Thyroid gland (tissue), 4 donors: ENCODE results near the gene AK8. TPM values are rescaled to one million over a fixed set of nuclear protein-coding genes. Genes with fewer than 3 reads are reported as not detected.

ENCODE experiments used
- DNase-seq, 2 donors: peaks; one replicate each; pipeline ENCODE4 v3.0.0-alpha.2; 2019
- H3K27ac ChIP-seq, 3 donors: fragments of 200-600 bp; sonication (generic); 1 replicate in 2 of 3; 2 replicates in 1 of 3; pipeline ENCODE4 v1.5.1; 2016 to 2019; ENCODE audit warnings: mild to moderate bottlenecking in 1 of 3, moderate library complexity in 1 of 3
- H3K27me3 ChIP-seq: fragments of 200-600 bp; sonication (generic); one replicate; pipeline ENCODE4 v1.5.1; 2019
- H3K36me3 ChIP-seq, 2 donors: fragments of 200-600 bp; sonication (generic); one replicate each; pipeline ENCODE4 v1.5.1; 2016 to 2019
- H3K4me1 ChIP-seq, 2 donors: fragments of 200-600 bp; sonication (generic); one replicate each; pipeline ENCODE4 v1.5.1; 2017 to 2019
- H3K4me3 ChIP-seq, 3 donors: fragments of 200-600 bp; sonication (generic); replicated peaks in 1 of 3; 1 replicate in 2 of 3; 2 replicates in 1 of 3; pipeline ENCODE4 v1.5.1; 2016; ENCODE audit warnings: mild to moderate bottlenecking in 1 of 3
- H3K9me3 ChIP-seq: fragments of 200-600 bp; sonication (generic); one replicate; pipeline ENCODE4 v1.5.1; 2017
- POLR2A ChIP-seq, 2 donors: fragments of 450-650 bp; IDR thresholded peaks; one replicate each; pipeline ENCODE4 v1.6.1; 2017; ENCODE audit warnings: antibody characterized with exemption in 2 of 2, mild to moderate bottlenecking in 2 of 2, moderate library complexity in 1 of 2
- WGBS, 2 donors: methylation state at CpG; one replicate each; pipeline ENCODE4 v1.1.5; 2017; 5-methylcytosine and 5-hydroxymethylcytosine counted together
- intact Hi-C: fragments of 100-400 bp; cut with DNase I; formaldehyde crosslinking; loops from one replicate; pipeline ENCODE4 v1.15.1; 2023
- total RNA-seq, 4 donors: library from RNA; depleted of rRNA; stranded (reverse); fragments of >200 nt; gene quantifications; one replicate each; pipeline ENCODE4 v1.2.3, GENCODE V29; 2016
- TF ChIP-seq, protein P1 (sequence below), 6 experiments: fragments of 200-600 bp in 3 of 6; fragments of 450-650 bp in 3 of 6; sonication (generic) in 3 of 6; IDR thresholded peaks; one replicate each; pipeline ENCODE4 v1.5.1; 2016 to 2019; ENCODE audit warnings: antibody characterized with exemption in 6 of 6, mild to moderate bottlenecking in 2 of 6, inconsistent platforms in 1 of 6, moderate library complexity in 1 of 6

AK8 gene
- total RNA-seq, 4 donors from 2014 or later, result 5.4 to 9.9 (median 8.0) TPM

DNA sequence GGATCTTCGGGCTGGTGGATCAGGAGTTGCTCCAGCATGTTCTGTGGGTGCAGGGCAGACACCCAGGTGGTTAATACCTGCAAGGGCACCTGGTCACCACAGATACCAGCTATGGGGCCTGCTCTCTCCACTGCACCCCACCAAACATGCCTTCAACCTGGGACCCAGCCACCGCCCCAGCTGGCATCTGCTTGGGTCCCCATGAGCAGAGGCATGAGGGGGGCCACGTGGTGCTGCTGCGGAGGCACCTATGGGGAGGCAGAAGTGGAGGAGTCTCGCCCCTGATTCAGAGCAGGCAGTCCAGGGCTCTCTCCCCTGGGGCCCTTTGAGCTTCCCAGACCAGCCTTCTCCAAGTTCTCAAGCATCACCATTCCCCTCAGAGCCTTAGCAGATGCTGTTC, 2.9 kb downstream of the AK8 start:
- intact Hi-C loops, result loop anchor here (5.0 kb wide), 1 partner anchor 203 kb away; the partner anchor contains the start of gene GTF3C4

DNA sequence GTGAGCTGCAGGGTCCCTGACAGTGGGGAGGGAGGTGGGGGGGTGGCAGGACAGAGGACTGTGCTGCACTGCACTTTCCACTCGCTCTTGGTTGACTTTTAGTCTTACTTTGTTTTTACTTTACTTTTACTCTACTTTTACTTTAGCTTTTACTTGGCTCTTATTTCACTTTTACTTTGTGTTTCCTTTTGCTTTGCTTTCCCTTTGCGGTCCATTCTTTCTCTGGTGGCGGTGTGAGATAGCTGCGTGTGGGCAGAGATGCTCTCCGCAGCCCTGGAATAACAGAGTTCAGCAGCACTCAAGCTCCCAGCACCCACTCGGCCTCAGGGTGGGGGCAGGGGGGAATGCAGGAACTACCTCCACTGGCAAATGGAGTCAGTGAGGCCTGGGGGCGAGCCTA, 4.7 kb downstream of the AK8 start:
- WGBS, 2 donors, result 71 to 83% methylated on average over 6 to 7 of the region's 7 CpGs
- no peak for DNase-seq
- Histone ChIP-seq H3K9me3 (no peaks in the 10 kb centered on the region), H3K4me1 (peaks cover 17 to 28% of the 10 kb centered on the region in 2 donors), H3K27me3 (no peaks in the 10 kb centered on the region), H3K4me3 (no peak overlapping the region), H3K36me3 (no peaks in the 10 kb centered on the region), H3K27ac (no peak overlapping the region)
- TF ChIP-seq, protein P1, sequence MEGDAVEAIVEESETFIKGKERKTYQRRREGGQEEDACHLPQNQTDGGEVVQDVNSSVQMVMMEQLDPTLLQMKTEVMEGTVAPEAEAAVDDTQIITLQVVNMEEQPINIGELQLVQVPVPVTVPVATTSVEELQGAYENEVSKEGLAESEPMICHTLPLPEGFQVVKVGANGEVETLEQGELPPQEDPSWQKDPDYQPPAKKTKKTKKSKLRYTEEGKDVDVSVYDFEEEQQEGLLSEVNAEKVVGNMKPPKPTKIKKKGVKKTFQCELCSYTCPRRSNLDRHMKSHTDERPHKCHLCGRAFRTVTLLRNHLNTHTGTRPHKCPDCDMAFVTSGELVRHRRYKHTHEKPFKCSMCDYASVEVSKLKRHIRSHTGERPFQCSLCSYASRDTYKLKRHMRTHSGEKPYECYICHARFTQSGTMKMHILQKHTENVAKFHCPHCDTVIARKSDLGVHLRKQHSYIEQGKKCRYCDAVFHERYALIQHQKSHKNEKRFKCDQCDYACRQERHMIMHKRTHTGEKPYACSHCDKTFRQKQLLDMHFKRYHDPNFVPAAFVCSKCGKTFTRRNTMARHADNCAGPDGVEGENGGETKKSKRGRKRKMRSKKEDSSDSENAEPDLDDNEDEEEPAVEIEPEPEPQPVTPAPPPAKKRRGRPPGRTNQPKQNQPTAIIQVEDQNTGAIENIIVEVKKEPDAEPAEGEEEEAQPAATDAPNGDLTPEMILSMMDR (IDR thresholded peaks at IDR 0.05), result no peak
- TF ChIP-seq POLR2A (IDR thresholded peaks at IDR 0.05), result no peak
- intact Hi-C loops, result no loop called here

More for the DNA sequence above, 2.9 kb downstream of the AK8 start:
- Histone ChIP-seq H3K27me3 (no peaks in the 10 kb centered on the region), H3K36me3 (no peaks in the 10 kb centered on the region), H3K4me3 (no peak overlapping the region), H3K4me1 (peaks cover 25 to 42% of the 10 kb centered on the region in 2 donors), H3K27ac (no peak overlapping the region), H3K9me3 (no peaks in the 10 kb centered on the region)
- WGBS, 2 donors, result 75 to 81% methylated on average over 1 to 4 of the region's 5 CpGs
- no peak for TF ChIP-seq POLR2A (IDR thresholded peaks at IDR 0.05)
- TF ChIP-seq, protein P1 (IDR thresholded peaks at IDR 0.05), result no peak
- no peak for DNase-seq

DNA sequence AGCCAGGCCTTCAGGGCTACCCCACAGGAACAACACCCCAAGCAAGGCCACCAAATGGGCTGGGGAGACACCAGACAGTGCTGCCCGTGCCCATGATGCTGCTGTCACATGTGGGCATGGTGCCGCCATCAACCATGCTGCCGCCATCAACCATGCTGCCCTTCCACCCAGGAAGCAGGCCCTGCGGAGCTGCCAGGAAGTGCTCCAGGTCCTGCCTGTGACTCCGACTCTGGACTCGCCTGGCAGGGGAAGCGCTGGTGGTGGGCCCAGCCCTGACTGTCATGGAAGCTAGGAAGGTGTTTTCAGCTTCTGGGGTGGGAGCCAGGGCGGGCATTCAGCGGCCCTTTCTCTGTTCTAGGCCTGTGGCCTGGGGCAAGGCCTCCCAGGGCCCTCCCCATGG, 8.8 kb downstream of the AK8 start:
- Histone ChIP-seq H3K27me3 (no peaks in the 10 kb centered on the region), H3K4me1 (peaks cover 17 to 22% of the 10 kb centered on the region in 2 donors), H3K9me3 (no peaks in the 10 kb centered on the region), H3K36me3 (no peaks in the 10 kb centered on the region), H3K27ac (no peak overlapping the region), H3K4me3 (no peak overlapping the region)
- no peak for TF ChIP-seq POLR2A (IDR thresholded peaks at IDR 0.05)
- TF ChIP-seq, protein P1 (IDR thresholded peaks at IDR 0.05), result no peak
- WGBS, 2 donors, result 90 to 96% methylated on average over 3 to 5 of the region's 9 CpGs
- no peak for DNase-seq
- intact Hi-C loops, result no loop called here

DNA sequence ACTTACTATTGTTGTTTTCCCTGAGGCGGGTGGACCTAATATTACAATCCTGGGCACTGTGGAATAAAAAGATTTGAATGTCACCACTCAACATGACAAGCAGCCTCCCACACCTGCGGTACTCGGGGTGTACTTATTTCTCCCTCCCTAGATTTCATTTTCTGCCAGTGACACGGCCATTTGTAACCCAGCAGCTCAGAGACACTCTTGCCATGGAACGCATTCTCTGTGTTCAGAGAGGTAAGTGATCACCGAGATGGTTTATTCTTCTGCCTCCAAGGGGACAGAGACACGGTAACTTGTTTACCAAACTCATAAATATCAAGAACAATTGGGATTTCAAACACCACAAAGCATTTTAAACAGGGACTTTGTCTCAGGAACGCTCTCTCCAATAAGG, 11.2 kb downstream of the AK8 start:
- H3K4me3 ChIP-seq, result no peak overlapping the region
- intact Hi-C loops, result no loop called here
- no peaks in the 10 kb centered on the region for H3K27me3 ChIP-seq
- no peak for DNase-seq
- H3K36me3 ChIP-seq, result no peaks in the 10 kb centered on the region
- H3K27ac ChIP-seq, result no peak overlapping the region
- WGBS, 2 donors, result 89 to 91% methylated on average over 8 of the region's 8 CpGs
- no peaks in the 10 kb centered on the region for H3K9me3 ChIP-seq
- TF ChIP-seq POLR2A (IDR thresholded peaks at IDR 0.05), result no peak
- TF ChIP-seq, protein P1 (IDR thresholded peaks at IDR 0.05), result no peak
- peaks cover 13 to 15% of the 10 kb centered on the region in 2 donors for H3K4me1 ChIP-seq

DNA sequence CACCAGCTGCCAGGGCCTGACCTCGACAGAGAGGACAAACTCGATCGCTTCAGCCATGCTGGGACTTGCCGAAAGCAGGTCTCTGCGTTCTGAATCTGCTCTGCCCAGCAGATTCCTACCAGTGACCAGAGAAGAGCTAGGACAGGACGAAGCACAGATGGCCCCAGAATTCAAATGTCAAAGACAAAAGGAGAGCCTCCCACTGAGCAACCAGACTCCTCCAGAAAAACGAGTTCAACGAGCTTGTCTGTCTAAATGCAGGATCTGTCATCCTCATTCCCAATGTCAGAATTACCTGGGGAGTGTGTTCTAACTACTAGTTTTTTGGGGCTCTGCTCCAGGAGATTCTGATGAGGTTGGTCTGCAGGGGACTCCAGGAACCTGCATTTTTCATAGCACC, 13.4 kb downstream of the AK8 start:
- no peaks in the 10 kb centered on the region for H3K27me3 ChIP-seq
- H3K4me1 ChIP-seq, result no peaks in the 10 kb centered on the region
- no peak overlapping the region for H3K27ac ChIP-seq
- DNase-seq, result no peak
- WGBS, 2 donors, result 77 to 80% methylated on average over 1 to 8 of the region's 8 CpGs
- H3K4me3 ChIP-seq, result no peak overlapping the region
- no peaks in the 10 kb centered on the region for H3K9me3 ChIP-seq
- TF ChIP-seq, protein P1 (IDR thresholded peaks at IDR 0.05), result no peak
- no peak for TF ChIP-seq POLR2A (IDR thresholded peaks at IDR 0.05)
- H3K36me3 ChIP-seq, result no peaks in the 10 kb centered on the region
- intact Hi-C loops, result no loop called here
